ENCODE results near the gene ARHGEF28. TPM values are rescaled to one million over a fixed set of nuclear protein-coding genes. Genes with fewer than 3 reads are reported as not detected.

ARHGEF28 gene
- total RNA-seq, 1 donor from 2014 or later: 2.1 TPM

DNA sequence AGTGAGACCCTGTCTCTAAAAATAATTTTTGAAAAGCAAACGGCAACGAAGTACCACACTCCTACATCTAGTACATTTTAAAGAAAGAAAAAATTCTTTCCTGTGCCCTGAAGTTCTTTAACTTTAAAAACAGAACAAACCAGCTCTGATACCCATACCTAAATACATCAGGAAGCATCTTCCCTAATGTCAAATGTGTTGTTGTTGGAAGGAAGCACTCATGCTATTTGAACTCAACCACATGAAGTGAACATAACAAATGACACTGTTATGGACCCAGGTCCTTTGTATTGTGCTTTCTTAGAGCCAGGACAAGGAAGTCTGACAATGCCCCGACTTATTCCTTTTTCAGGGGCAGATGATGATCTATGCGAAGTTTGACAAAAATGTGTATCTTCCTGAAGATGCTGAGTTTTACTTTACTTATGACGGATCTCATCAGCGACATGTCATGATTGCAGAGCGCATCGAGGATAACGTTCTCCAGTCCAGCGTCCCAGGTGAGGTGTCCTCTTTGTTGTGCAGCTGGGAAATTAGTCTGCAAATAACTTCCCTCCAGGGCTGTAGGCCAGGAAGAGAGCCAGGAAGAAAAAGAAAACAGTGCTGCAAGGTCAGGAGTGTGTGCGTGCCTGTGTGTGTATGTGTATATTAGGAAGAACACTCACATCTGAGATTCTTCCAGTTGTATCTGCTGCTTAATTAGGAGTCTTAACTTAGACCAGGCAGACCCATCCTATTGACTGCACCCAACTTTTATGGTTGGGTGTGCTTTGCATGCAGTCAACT lies 123.7 kb downstream of the ARHGEF28 start:
- Histone ChIP-seq H3K27ac (replicated peaks) (peak overlapping the region; percentile 72), H3K4me3 (no peak overlapping the region), H3K36me3 (no peaks in the 10 kb centered on the region), H3K27me3 (ENCODE audit: low read depth) (no peaks in the 10 kb centered on the region), H3K9me3 (replicated peaks) (peaks cover 9% of the 10 kb centered on the region), H3K4me1 (peaks cover 21% of the 10 kb centered on the region)
- TF ChIP-seq, protein P1, sequence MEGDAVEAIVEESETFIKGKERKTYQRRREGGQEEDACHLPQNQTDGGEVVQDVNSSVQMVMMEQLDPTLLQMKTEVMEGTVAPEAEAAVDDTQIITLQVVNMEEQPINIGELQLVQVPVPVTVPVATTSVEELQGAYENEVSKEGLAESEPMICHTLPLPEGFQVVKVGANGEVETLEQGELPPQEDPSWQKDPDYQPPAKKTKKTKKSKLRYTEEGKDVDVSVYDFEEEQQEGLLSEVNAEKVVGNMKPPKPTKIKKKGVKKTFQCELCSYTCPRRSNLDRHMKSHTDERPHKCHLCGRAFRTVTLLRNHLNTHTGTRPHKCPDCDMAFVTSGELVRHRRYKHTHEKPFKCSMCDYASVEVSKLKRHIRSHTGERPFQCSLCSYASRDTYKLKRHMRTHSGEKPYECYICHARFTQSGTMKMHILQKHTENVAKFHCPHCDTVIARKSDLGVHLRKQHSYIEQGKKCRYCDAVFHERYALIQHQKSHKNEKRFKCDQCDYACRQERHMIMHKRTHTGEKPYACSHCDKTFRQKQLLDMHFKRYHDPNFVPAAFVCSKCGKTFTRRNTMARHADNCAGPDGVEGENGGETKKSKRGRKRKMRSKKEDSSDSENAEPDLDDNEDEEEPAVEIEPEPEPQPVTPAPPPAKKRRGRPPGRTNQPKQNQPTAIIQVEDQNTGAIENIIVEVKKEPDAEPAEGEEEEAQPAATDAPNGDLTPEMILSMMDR (IDR thresholded peaks at IDR 0.05; ENCODE audit: borderline replicate concordance): no peak
- intact Hi-C loops (cut with micrococcal nuclease): no loop called here
- DNase-seq: no peak

DNA sequence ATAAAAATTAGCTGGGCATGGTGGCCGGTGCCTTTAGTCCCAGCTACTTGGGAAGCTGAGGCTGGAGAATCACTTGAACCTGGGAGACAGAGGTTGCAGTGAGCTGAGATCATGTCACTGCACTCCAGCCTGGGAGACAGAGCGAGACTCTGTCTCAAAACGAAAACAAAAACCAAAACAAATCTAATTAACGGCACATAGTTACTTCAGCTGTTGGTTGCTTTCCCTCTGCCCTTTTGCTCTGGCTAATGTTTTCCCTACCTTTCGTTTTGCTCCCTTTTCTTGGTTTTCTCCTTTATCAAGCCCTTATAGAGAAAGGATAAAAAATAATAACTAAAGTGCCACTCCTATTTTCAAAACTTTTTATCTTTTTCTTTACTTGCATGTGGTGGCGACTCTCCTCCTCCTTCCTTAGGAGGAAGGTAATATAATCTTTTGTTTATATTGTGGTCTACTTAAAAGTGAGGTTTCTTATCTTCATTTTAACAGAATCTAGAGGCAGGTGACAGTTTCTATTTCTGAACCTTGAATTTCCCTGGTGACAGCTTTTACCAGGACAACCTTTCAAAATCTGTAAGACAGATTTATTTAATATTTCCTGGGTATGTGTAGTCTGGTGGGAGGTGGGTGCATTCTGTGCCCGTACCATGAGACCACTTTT lies 125.4 kb downstream of the ARHGEF28 start:
- intact Hi-C loops (cut with micrococcal nuclease): no loop called here
- TF ChIP-seq, protein P1 (IDR thresholded peaks at IDR 0.05; ENCODE audit: borderline replicate concordance): no peak
- DNase-seq: no peak
- no peak overlapping the region for H3K27ac ChIP-seq (replicated peaks)
- no peaks in the 10 kb centered on the region for H3K36me3 ChIP-seq
- peaks cover 21% of the 10 kb centered on the region for H3K4me1 ChIP-seq
- H3K4me3 ChIP-seq: no peak overlapping the region
- no peaks in the 10 kb centered on the region for H3K27me3 ChIP-seq (ENCODE audit: low read depth)
- H3K9me3 ChIP-seq (replicated peaks): peaks cover 9% of the 10 kb centered on the region

GRCh38 chr5:73754254-73754653 lies 128.3 kb downstream of the ARHGEF28 start:
- peaks cover 9% of the 10 kb centered on the region for H3K4me1 ChIP-seq
- intact Hi-C loops (cut with micrococcal nuclease): no loop called here
- H3K9me3 ChIP-seq (replicated peaks): no peaks in the 10 kb centered on the region
- no peak for DNase-seq
- H3K4me3 ChIP-seq: no peak overlapping the region
- no peak overlapping the region for H3K27ac ChIP-seq (replicated peaks)
- no peaks in the 10 kb centered on the region for H3K27me3 ChIP-seq (ENCODE audit: low read depth)
- TF ChIP-seq, protein P1 (IDR thresholded peaks at IDR 0.05; ENCODE audit: borderline replicate concordance): no peak
- no peaks in the 10 kb centered on the region for H3K36me3 ChIP-seq

DNA sequence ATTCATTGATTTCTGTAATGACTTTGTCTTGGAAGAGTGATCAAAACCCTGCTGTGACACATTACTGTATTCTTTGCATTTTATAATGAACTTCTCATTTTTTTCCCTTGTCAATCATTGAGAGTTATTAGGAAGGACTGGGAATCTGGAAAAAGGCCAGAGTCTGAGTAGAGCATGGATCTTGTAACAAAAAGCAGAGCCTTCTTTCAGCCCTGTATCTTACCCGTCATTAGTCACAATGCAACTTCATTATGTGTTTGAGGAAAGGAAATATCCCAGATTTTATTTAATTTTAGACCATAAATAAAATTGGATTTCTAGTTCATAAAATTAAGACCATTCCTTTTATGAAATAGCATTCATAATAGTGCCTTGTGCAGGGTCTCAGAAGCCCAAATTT lies 131.4 kb downstream of the ARHGEF28 start:
- Histone ChIP-seq H3K36me3 (no peaks in the 10 kb centered on the region), H3K4me3 (no peak overlapping the region), H3K27me3 (ENCODE audit: low read depth) (no peaks in the 10 kb centered on the region), H3K4me1 (no peaks in the 10 kb centered on the region), H3K27ac (replicated peaks) (no peak overlapping the region), H3K9me3 (replicated peaks) (no peaks in the 10 kb centered on the region)
- TF ChIP-seq, protein P1 (IDR thresholded peaks at IDR 0.05; ENCODE audit: borderline replicate concordance): no peak
- intact Hi-C loops (cut with micrococcal nuclease): no loop called here
- no peak for DNase-seq

- Histone ChIP-seq H3K27ac (replicated peaks) (no peak overlapping the region), H3K4me1 (no peaks in the 10 kb centered on the region), H3K4me3 (no peak overlapping the region), H3K27me3 (ENCODE audit: low read depth) (no peaks in the 10 kb centered on the region), H3K36me3 (no peaks in the 10 kb centered on the region), H3K9me3 (replicated peaks) (no peaks in the 10 kb centered on the region)
- DNase-seq: no peak
- TF ChIP-seq, protein P1 (IDR thresholded peaks at IDR 0.05; ENCODE audit: borderline replicate concordance): no peak
- intact Hi-C loops (cut with micrococcal nuclease): no loop called here
Measured at GRCh38 chr5:73759771-73760170, 133.8 kb downstream of the ARHGEF28 start.
